ENCODE measurements around the gene CNTLN.
A peak's percentile ranks its signal among the peaks of the same experiment; 100 is the strongest.

CNTLN gene

GRCh38 chr9:17160327-17160726 is 25.5 kb downstream of the CNTLN start:
- no peak overlapping the region for H3K4me3 ChIP-seq (ENCODE audit: low read depth, low read length)
- no peak overlapping the region for H3K14ac ChIP-seq (ENCODE audit: low read length)
- H3K9ac ChIP-seq (ENCODE audit: low read length) = no peak overlapping the region
- H2BK5ac ChIP-seq (ENCODE audit: low read depth, low read length, poor library complexity) = no peak overlapping the region
- no peaks in the 10 kb centered on the region for H3K4me1 ChIP-seq (ENCODE audit: control insufficient read depth in 1 of 2, insufficient read depth in 2 of 2, low read length in 2 of 2)
- no peak overlapping the region for H3K23ac ChIP-seq (ENCODE audit: low read length)
- H3K79me1 ChIP-seq (ENCODE audit: low read length) = no peaks in the 10 kb centered on the region
- H3K27ac ChIP-seq (ENCODE audit: low read depth, low read length) = no peak overlapping the region
- H3K79me2 ChIP-seq (ENCODE audit: control insufficient read depth, insufficient read depth, low read length, poor library complexity) = no peaks in the 10 kb centered on the region
- no peak overlapping the region for H2AFZ ChIP-seq (ENCODE audit: insufficient read depth, low read length, poor library complexity)
- H4K12ac ChIP-seq (ENCODE audit: low read depth, low read length) = no peak overlapping the region
- H3K4me2 ChIP-seq (ENCODE audit: low read length) = no peak overlapping the region
- H2AK5ac ChIP-seq (ENCODE audit: low read length) = no peak overlapping the region
- peaks cover 2% of the 10 kb centered on the region in 2 experiments for H3K36me3 ChIP-seq (ENCODE audit: control insufficient read depth in 1 of 2, insufficient read depth in 2 of 2, low read length in 2 of 2)
- H3K4ac ChIP-seq (ENCODE audit: low read depth, low read length) = no peak overlapping the region
- H2BK12ac ChIP-seq (ENCODE audit: low read length) = no peak overlapping the region
- no peak for DNase-seq
- peaks cover 2% of the 10 kb centered on the region for H3K9me3 ChIP-seq (ENCODE audit: insufficient read depth, low read depth, low read length)
- no peak overlapping the region for H2BK120ac ChIP-seq (ENCODE audit: insufficient read depth, low read length, poor library complexity)
- H3K27me3 ChIP-seq (ENCODE audit: insufficient read depth, low read length) = no peaks in the 10 kb centered on the region
- H4K91ac ChIP-seq (ENCODE audit: low read depth, low read length) = no peak overlapping the region
- H4K8ac ChIP-seq (ENCODE audit: low read depth, low read length) = no peak overlapping the region
- no peak overlapping the region for H3K18ac ChIP-seq (ENCODE audit: low read length)

- no peak overlapping the region for H2BK12ac ChIP-seq (ENCODE audit: low read length)
- H3K9ac ChIP-seq (ENCODE audit: low read length) = no peak overlapping the region
- no peak overlapping the region for H2AFZ ChIP-seq (ENCODE audit: insufficient read depth, low read length, poor library complexity)
- H2BK120ac ChIP-seq (ENCODE audit: insufficient read depth, low read length, poor library complexity) = no peak overlapping the region
- H3K14ac ChIP-seq (ENCODE audit: low read length) = no peak overlapping the region
- H3K9me3 ChIP-seq (ENCODE audit: insufficient read depth, low read depth, low read length) = no peaks in the 10 kb centered on the region
- no peaks in the 10 kb centered on the region for H3K4me1 ChIP-seq (ENCODE audit: control insufficient read depth in 1 of 2, insufficient read depth in 2 of 2, low read length in 2 of 2)
- no peak overlapping the region for H3K4me3 ChIP-seq (ENCODE audit: low read depth, low read length)
- no peak overlapping the region for H3K4me2 ChIP-seq (ENCODE audit: low read length)
- H3K79me2 ChIP-seq (ENCODE audit: control insufficient read depth, insufficient read depth, low read length, poor library complexity) = no peaks in the 10 kb centered on the region
- DNase-seq = no peak
- no peak overlapping the region for H4K12ac ChIP-seq (ENCODE audit: low read depth, low read length)
- H2BK5ac ChIP-seq (ENCODE audit: low read depth, low read length, poor library complexity) = no peak overlapping the region
- H3K36me3 ChIP-seq (ENCODE audit: control insufficient read depth in 1 of 2, insufficient read depth in 2 of 2, low read length in 2 of 2) = no peaks in the 10 kb centered on the region
- H3K27ac ChIP-seq (ENCODE audit: low read depth, low read length) = no peak overlapping the region
- H3K79me1 ChIP-seq (ENCODE audit: low read length) = no peaks in the 10 kb centered on the region
- no peak overlapping the region for H4K91ac ChIP-seq (ENCODE audit: low read depth, low read length)
- no peak overlapping the region for H3K4ac ChIP-seq (ENCODE audit: low read depth, low read length)
- H3K18ac ChIP-seq (ENCODE audit: low read length) = no peak overlapping the region
- H3K27me3 ChIP-seq (ENCODE audit: insufficient read depth, low read length) = no peaks in the 10 kb centered on the region
- H2AK5ac ChIP-seq (ENCODE audit: low read length) = no peak overlapping the region
- H3K23ac ChIP-seq (ENCODE audit: low read length) = no peak overlapping the region
- H4K8ac ChIP-seq (ENCODE audit: low read depth, low read length) = no peak overlapping the region
Observed at GRCh38 chr9:17165764-17166163, 30.9 kb downstream of the CNTLN start.

- Histone ChIP-seq H3K18ac (ENCODE audit: low read length) (no peak overlapping the region), H2BK120ac (ENCODE audit: insufficient read depth, low read length, poor library complexity) (no peak overlapping the region), H3K36me3 (ENCODE audit: control insufficient read depth in 1 of 2, insufficient read depth in 2 of 2, low read length in 2 of 2) (no peaks in the 10 kb centered on the region), H4K8ac (ENCODE audit: low read depth, low read length) (no peak overlapping the region), H3K9ac (ENCODE audit: low read length) (no peak overlapping the region), H4K12ac (ENCODE audit: low read depth, low read length) (no peak overlapping the region), H3K27ac (ENCODE audit: low read depth, low read length) (no peak overlapping the region), H3K4me1 (ENCODE audit: control insufficient read depth in 1 of 2, insufficient read depth in 2 of 2, low read length in 2 of 2) (no peaks in the 10 kb centered on the region), H4K91ac (ENCODE audit: low read depth, low read length) (no peak overlapping the region), H3K14ac (ENCODE audit: low read length) (no peak overlapping the region), H2AFZ (ENCODE audit: insufficient read depth, low read length, poor library complexity) (no peak overlapping the region), H3K23ac (ENCODE audit: low read length) (no peak overlapping the region), H2BK12ac (ENCODE audit: low read length) (no peak overlapping the region), H3K4me2 (ENCODE audit: low read length) (no peak overlapping the region), H3K9me3 (ENCODE audit: insufficient read depth, low read depth, low read length) (no peaks in the 10 kb centered on the region), H3K79me2 (ENCODE audit: control insufficient read depth, insufficient read depth, low read length, poor library complexity) (no peaks in the 10 kb centered on the region), H3K27me3 (ENCODE audit: insufficient read depth, low read length) (no peaks in the 10 kb centered on the region), H3K4me3 (ENCODE audit: low read depth, low read length) (no peak overlapping the region), H3K4ac (ENCODE audit: low read depth, low read length) (no peak overlapping the region), H3K79me1 (ENCODE audit: low read length) (no peaks in the 10 kb centered on the region), H2BK5ac (ENCODE audit: low read depth, low read length, poor library complexity) (no peak overlapping the region), H2AK5ac (ENCODE audit: low read length) (no peak overlapping the region)
- DNase-seq = no peak
Observed at GRCh38 chr9:17166346-17166745, 31.5 kb downstream of the CNTLN start.

GRCh38 chr9:17171309-17172094 is 36.7 kb downstream of the CNTLN start:
- WGBS (ENCODE audit: extremely low coverage, insufficient coverage, insufficient read length) = no CpG with 5 or more reads among the region's 5 CpGs
- no peak for DNase-seq
- no peak overlapping the region for H2AK5ac ChIP-seq (ENCODE audit: low read length)
- no peaks in the 10 kb centered on the region for H3K79me1 ChIP-seq (ENCODE audit: low read length)
- no peaks in the 10 kb centered on the region for H3K36me3 ChIP-seq (ENCODE audit: control insufficient read depth in 1 of 2, insufficient read depth in 2 of 2, low read length in 2 of 2)
- no peaks in the 10 kb centered on the region for H3K27me3 ChIP-seq (ENCODE audit: insufficient read depth, low read length)
- no peak overlapping the region for H3K4ac ChIP-seq (ENCODE audit: low read depth, low read length)
- no peak overlapping the region for H3K4me3 ChIP-seq (ENCODE audit: low read depth, low read length)
- no peak overlapping the region for H3K14ac ChIP-seq (ENCODE audit: low read length)
- no peak overlapping the region for H2BK12ac ChIP-seq (ENCODE audit: low read length)
- H2BK120ac ChIP-seq (ENCODE audit: insufficient read depth, low read length, poor library complexity) = no peak overlapping the region
- no peak overlapping the region for H4K91ac ChIP-seq (ENCODE audit: low read depth, low read length)
- H3K18ac ChIP-seq (ENCODE audit: low read length) = no peak overlapping the region
- H3K27ac ChIP-seq (ENCODE audit: low read depth, low read length) = no peak overlapping the region
- H3K79me2 ChIP-seq (ENCODE audit: control insufficient read depth, insufficient read depth, low read length, poor library complexity) = no peaks in the 10 kb centered on the region
- H4K12ac ChIP-seq (ENCODE audit: low read depth, low read length) = no peak overlapping the region
- peak overlapping the region; percentile 68 for H3K9ac ChIP-seq (ENCODE audit: low read length)
- peak overlapping the region; percentile 68 for H3K23ac ChIP-seq (ENCODE audit: low read length)
- H2AFZ ChIP-seq (ENCODE audit: insufficient read depth, low read length, poor library complexity) = no peak overlapping the region
- H3K4me1 ChIP-seq (ENCODE audit: control insufficient read depth in 1 of 2, insufficient read depth in 2 of 2, low read length in 2 of 2) = no peaks in the 10 kb centered on the region
- peaks cover 3% of the 10 kb centered on the region for H3K9me3 ChIP-seq (ENCODE audit: insufficient read depth, low read depth, low read length)
- no peak overlapping the region for H3K4me2 ChIP-seq (ENCODE audit: low read length)
- no peak overlapping the region for H2BK5ac ChIP-seq (ENCODE audit: low read depth, low read length, poor library complexity)
- H4K8ac ChIP-seq (ENCODE audit: low read depth, low read length) = no peak overlapping the region
